GM12872 (cell line): ENCODE data around the gene PCDHGA1.

ENCODE experiments used
- CTCF ChIP-seq: IDR thresholded peaks from 3 replicates; pipeline ENCODE4 v1.5.1; 2011; ENCODE audit warnings: low read depth, mild to moderate bottlenecking, low read length, moderate library complexity; ENCODE audit not compliant: insufficient read depth

Gene PCDHGA1

DNA sequence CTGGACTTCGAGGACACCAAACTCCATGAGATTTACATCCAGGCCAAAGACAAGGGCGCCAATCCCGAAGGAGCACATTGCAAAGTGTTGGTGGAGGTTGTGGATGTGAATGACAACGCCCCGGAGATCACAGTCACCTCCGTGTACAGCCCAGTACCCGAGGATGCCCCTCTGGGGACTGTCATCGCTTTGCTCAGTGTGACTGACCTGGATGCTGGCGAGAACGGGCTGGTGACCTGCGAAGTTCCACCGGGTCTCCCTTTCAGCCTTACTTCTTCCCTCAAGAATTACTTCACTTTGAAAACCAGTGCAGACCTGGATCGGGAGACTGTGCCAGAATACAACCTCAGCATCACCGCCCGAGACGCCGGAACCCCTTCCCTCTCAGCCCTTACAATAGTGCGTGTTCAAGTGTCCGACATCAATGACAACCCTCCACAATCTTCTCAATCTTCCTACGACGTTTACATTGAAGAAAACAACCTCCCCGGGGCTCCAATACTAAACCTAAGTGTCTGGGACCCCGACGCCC lies 146.8 kb downstream of the PCDHGA1 start:
- no peak for TF ChIP-seq CTCF

- no peak for TF ChIP-seq CTCF
Measured at GRCh38 chr5:141477815-141478214, 147.5 kb downstream of the PCDHGA1 start.

GRCh38 chr5:141478321-141478945 lies 148.1 kb downstream of the PCDHGA1 start:
- TF ChIP-seq CTCF: peak; percentile 34; the same call in 1 of the 3 replicates

DNA sequence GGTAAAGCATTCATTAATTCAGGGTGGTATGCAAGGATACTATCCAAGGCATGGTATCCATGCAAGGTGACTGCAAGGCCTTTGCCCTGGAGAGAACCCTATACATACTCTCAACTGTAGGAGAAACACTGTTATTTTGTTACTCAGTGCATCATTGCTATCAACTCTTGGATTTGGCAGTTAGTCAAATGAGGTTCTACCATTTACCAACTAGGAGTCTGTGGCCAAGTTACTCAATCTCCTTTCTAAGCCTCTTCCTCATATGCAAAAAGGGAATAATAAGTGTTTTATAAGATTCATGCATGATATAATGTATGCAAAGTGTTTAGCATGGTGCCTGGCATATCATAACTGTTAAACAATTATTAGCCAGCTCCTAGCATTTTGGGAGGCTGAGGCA lies 149.5 kb downstream of the PCDHGA1 start:
- no peak for TF ChIP-seq CTCF

- no peak for TF ChIP-seq CTCF
Measured at GRCh38 chr5:141483902-141484301, 153.6 kb downstream of the PCDHGA1 start.

- TF ChIP-seq CTCF: no peak
Measured at GRCh38 chr5:141484310-141484640, 154.0 kb downstream of the PCDHGA1 start.

DNA sequence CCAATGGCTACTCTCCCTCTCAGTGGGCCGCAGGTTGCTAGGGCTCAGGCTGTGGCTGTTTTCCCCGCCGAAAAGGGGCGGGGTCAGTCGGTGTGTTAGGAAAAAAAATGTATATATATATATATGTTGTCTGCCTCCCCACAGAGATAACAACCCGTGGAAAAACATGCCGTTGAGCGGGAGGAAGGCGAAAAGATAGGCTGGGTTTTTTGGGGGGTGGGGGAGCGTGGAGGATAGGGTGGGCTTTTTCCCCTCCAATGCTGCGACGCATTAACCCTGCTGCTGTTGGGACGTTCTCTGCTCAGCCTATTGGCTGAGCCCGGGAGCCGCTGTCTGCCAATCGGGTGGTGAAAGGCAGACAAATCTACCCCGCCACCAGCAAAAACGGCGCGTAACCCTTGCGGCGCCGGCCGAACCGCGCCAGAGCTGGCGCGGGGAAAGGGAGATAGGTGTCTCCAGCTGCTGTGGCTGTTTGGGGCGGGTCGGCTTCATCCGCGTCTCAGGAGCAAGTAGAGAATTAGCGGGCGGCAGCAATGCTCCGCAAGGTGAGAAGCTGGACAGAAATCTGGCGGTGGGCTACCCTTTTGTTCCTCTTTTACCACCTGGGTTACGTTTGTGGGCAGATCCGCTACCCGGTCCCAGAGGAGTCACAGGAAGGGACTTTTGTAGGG lies 154.5 kb downstream of the PCDHGA1 start, which contains the start of gene PCDHGC4:
PCDHGC4 (plus strand) TSS at position 390 of the 671 bp plus-strand sequence; CDS start at position 534, 144 bp downstream.
- no peak for TF ChIP-seq CTCF
